ENCODE data around the gene XIRP2.
"Not testable (repeated sequence)": the region's sequence is repeated elsewhere in the genome, so short reads cannot be mapped to it uniquely, and the experiment has no call there.

The XIRP2 gene

DNA sequence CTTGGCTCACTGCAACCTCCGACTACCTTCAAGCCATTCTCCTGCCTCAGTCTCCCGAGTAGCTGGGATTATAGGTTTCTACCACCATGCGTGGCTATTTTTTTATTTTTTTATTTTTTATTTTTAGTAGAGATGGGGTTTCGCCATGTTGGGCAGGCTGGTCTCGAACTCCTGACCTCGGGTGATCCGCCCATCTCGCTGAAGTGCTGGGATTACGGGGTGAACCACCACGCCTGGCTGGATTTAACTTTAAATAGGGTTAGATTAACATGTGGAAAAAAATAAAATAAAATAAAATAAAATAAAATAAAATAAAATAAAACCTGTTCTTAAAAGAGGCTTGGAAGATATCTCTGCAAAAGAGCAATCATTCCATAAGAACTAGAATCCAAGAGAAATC, 170.9 kb downstream of the XIRP2 start:
- DNase-seq: no peak

DNA sequence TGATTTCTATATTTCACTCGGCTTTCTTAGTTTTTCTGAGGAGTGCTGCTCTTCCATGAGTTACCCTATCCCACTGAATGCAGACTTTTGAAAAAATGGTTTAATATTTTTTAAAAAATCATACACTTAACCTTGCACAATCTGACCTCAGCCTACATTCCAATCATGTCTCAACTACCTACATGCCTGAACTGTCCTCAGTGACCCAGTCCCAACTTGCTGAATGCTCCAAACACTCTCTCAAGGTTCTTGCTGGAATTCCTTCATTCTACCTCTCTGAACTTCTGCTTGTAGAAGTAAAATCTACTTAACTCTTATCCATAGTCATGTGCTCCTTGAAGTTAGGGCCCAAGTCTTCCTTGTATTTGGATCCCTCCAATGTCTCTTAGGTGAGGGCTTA, 181.6 kb downstream of the XIRP2 start:
- DNase-seq: no peak

DNA sequence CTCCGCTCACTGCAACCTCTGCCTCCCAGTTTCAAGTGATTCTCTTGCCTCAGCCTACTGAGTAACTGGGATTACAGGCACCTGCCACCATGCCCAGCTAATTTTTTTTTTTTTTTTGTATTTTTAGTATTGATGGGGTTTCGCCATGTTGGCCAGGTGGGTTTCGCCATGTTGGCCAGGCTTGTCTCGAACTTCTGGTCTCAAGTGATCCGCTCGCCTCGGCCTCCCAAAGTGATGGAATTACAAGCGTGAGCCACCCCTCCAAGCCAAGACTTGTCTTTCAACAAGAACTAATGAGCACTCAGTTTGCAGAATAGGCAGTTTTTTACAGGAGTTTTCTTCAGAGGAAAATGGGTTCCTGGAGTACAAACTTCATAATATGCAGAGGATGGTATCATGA, 187.4 kb downstream of the XIRP2 start:
- not testable (repeated sequence) for DNase-seq

DNA sequence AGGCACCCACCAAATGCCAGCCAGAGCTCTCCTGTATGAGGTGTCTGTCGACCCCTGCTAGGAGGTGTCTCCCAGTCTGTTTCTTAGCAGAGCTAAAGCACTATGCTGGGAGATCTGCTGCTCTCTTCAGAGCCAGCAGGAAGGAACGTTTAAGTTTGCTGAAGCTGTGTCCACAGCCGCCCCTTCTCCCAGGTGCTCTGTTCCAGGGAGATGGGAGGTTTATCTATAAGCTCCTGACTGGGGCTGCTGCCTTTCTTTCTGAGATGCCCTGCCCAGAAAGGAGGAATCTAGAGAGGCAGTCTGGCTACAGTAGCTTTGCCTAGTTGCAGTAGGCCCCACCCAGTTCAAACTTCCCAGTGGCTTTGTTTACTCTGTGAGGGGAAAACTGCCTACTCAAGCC, 210.7 kb downstream of the XIRP2 start:
- not testable (repeated sequence) for DNase-seq

DNA sequence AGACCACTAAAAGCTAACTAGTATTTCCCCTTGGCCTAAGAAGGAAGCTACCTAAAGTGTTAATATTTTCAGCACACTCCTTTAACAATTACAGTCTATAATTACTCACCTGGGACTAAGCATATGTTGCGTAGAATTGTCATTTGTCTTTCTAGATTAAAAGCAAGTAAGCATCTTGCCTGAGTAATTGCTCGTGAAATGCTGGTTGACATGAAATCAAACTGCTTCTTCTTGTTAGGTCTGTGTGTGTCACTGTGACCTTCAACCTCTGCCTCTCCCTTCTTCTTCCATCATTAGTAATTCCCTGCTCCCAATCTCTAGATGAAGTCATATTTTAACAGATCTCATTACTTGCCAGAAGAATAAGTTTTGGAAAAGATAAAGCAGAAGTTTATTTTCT, 212.2 kb downstream of the XIRP2 start:
- DNase-seq: no peak

DNA sequence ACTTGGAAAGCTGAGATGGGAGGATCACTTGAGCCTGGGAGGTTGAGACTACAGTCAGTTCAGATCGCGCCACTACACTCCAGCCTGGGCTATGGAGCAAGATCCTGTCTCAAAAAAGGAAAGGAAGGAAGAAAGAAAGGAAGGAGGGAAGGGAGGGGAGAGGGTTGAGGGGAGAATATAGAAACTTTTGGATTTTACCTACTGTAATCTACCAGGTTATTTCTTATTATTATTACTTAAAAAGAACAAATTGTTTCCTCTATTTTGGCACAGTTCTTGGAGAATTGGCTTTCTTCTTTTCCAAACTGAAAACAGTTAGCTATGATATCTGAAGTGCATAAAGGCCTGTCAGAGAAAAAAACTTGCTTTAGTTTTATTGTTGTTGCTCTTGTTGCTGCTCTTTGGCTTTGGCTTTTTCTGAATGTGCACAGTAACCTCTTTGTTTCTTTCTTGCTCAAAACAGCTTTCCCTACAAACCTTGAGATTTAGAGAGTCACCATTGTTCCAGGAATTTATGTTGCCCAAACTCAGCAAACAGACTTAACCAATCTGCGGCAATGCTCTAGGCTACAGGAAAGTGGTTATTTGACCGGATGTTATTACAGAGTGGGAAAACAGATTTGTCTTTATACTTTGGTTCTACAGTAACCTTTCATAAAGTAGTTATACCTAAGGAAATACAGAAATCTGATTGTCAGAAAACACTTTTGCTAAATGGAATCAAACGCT, 214.9 kb downstream of the XIRP2 start:
- no peak for DNase-seq

DNA sequence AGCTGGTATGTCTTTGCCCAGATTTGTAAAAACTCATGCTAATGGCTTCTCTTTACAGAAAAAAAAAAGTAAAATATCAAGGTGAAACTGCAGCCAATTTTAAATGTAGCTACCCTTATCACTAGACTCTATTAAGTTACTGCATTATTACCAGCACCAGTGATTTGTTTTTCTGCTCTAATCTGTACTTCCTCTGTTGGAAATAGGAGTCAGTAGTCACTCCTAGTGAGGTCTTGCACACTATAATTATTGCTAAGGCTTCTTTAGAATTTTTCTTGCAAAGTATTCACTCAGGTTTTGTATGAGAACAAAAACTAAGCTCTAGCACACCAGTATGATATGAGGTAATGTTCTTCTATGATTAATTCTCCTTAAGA, 215.5 kb downstream of the XIRP2 start:
- DNase-seq: no peak

DNA sequence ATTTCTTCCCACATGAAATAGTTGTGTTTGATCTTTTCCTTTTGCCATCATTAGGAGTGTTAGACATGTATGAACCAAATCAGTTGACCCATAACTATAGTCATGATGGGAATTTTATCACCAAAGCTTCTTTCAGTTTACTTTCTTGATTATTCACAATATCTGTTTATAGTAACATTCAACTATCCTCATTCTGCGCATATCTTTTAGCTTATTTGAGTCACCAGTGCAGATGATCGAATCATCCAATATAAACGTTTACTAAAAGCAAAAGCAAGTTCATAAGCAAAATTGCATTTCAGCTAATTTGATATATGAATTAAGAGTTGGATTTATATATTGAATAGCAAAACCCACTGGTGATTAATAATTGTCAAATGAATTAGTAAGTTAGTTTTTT, 216.4 kb downstream of the XIRP2 start:
- no peak for DNase-seq

DNA sequence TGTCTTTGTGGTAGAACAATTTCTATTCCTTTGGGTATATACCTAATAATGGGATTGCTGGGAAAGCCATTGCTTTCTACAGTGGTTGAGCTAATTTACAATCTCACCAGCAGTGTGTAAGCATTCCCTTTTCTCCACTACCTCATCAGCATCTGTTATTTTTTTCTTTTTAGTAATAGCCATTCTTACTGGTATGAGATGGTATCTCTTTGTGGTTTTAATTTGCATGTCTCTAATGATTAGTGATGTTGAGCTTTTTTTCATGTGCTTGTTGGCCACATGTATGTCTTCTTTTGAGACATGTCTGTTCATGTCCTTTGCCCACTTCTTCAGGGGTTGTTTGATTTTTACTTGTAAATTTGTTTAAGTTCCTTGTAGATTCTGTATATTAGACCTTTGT, 221.4 kb downstream of the XIRP2 start:
- not testable (repeated sequence) for DNase-seq

DNA sequence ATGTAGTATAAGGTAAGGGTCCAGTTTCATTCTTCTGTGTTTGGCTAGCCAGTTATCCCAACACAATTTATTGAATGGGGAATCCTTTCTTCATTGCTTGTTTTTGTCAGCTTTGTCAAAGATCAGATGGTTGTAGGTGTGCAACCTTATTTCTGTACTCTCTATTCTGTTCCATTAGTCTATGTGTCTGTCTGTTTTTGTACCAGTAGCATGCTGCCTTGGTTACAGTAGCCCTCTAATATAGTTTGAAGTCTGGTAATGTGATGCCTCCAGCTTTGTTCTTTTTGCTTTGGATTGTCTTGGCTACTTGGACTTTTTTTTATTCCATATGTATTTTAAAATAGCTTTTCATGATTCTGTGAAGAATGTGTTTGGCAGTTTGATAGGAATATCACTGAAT, 222.1 kb downstream of the XIRP2 start:
- no peak for DNase-seq

DNA sequence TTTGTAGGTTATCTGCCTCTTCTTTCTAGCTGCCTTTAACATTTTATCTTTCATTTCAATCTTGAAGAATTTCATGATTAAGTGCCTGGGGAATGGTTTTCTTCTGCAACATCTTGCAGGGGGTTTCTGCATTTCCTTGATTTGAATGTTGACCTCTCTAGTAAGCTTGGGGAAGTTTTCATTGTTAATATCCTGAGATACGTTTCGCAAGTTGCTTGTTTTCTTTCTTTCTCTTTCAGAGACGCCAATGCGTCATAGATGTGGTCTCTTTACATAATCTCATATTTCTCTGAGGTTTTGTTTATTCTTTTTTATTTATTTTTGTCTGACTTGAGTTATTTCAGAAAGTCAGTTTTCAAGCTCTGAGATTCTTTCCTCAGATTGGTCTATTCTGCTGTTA, 225.7 kb downstream of the XIRP2 start:
- DNase-seq: no peak

DNA sequence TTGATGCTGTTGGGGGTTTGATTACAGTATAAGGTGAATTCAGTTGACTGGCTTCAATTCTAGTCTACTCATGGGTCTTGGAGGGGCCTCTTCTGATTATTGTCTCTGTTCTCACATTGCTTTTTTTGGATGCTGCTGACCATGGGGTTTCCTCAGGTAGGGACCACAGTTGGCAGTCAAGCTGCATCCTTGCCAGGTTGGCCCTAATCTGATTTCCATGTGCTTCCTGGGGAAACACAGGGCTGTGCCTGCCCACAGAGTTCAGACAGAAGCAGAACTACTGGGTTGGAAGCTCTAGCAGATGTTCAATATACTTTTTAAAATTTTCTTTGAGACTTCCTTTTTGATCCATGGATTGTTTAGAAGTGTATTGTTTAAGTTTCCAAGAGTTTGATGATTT, 227.3 kb downstream of the XIRP2 start:
- no peak for DNase-seq

DNA sequence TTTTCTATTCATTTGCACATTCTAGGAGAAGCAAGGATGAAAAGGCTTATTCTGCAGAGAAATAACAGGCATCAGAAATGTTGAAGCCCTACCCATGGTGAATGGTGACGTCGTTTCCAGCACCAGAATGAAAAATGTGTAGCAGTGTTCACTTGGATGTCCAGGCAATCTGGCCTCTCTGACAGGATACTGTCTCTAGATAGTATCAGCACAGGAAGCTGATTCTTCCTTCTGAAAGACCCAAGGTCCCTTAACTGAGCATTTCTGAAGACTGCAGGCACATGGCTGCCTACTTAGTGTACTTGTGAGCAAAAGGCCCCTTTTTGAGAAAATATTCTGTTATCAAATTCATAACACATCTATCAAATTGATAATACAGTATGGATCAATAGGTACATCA, 234.1 kb downstream of the XIRP2 start:
- DNase-seq: no peak

DNA sequence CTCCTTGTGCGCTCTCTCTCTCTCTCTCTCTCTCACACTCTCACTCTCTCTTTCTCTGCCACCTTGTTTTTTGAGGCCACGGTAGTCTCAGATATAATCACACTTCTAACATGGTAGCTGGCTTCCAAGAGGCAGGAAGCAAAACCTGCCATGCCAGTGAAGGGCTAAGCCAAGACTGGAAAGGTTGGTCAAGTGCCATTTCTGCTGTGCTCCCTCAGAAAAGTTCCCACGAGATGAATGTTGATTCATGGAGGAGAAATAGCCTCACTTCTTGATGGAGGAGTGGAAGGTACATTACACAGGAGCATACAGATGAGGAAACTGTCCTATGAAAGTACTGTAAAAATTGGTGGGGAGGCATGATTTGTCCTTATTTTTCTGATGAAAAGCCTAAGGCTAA, 237.9 kb downstream of the XIRP2 start:
- no peak for DNase-seq

DNA sequence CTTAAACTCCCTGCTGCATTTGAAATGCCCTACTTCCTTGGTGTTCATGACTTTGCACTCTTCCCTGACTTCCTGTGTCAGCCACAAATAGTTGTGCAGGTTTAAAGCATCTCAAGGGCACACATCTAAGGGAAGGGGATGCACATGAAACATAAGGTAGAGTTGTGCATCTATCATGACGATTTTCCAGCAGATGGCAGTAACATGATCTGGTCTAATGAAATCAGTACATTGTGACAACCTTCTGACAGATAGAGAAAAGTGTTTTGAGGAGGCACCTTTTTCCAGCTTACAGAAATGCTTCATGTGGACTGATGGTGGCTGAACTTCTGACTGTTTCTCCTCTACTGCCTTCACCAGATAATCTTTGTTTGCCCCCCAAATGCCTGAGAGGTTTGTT, 238.9 kb downstream of the XIRP2 start:
- DNase-seq: no peak

DNA sequence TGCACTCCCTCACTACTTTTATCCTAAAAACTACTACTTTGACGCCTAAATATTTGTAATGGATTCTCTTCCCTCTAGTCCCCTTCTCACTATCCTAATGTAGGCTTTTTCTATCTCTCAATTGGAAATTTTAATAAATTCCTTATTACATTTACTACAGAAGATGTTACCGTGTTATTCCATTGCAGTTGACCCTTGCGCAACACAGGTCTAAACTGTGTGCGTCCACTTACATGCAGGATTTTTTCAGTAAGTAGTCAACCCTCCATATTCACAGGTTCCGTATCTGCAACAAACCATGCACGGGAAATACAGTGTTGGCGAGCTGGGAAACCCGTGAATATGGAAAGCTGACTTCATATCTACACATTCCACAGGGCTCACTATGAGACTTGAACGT, 239.8 kb downstream of the XIRP2 start:
- DNase-seq: no peak

DNA sequence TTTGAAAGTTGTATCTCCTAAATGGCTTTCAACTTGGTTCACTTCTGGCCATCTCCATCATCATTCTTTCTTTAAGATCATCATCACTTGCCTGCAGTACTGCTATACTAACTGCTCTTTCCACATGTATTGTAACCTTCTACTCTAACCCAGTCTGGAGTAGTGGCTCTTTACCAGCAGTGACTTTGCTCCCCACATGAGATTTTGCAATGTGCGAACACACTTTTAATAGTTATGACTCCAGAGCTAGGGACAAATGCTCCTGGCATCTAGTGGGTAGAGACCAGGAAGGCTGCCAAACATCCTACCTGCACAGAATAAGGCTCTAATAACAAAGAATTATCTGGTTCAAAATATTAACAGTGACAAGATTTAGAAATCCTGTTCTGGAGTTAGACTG, 243.8 kb downstream of the XIRP2 start:
- no peak for DNase-seq

DNA sequence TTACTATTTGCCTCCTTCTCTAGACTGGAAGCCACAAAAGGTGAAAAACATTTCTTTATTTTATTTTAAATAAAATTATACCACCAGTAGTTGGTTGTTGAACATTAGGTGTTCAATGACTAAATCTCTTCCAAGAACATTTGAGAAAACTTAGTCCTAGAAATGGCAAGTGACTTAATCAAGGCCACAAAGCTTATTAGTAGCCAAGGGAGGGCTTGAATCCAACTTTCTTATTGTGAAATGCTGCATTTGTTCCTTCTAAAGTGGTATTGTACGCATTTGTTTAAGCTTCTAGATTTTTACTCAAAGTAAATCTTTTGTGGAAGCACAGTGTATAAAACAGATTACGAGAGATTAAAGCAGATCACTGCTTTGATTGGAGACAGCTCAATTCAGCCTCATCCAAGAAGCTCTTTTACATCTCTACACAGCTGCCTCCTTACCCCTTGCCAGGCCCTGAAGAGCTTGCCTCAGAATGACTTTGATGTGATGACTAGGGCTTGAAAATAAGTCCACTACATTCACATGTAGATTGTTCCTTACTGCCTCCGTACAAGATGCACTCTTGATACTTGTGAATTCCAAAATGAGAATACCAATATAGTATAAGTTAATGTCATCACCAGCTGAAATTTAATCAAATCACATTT, 244.8 kb downstream of the XIRP2 start:
- no peak for DNase-seq

DNA sequence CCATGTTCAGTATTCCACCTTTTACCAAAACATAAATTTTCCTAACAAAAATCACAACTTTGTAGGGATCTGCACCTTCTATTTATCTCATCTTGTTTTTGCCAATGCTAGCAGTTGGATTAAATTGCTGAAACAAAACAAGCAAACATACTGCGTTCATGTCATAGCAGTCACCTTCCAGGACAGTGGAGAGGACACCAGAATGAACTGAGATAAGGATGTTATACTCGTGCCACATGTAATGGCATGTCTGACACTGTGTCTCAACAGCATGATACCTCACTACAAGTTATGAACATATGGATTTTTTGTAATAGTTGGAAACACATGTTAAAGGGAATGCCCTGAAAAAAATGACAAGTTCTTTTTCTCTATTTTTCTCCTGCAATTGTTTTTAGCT, 245.3 kb downstream of the XIRP2 start:
- no peak for DNase-seq

DNA sequence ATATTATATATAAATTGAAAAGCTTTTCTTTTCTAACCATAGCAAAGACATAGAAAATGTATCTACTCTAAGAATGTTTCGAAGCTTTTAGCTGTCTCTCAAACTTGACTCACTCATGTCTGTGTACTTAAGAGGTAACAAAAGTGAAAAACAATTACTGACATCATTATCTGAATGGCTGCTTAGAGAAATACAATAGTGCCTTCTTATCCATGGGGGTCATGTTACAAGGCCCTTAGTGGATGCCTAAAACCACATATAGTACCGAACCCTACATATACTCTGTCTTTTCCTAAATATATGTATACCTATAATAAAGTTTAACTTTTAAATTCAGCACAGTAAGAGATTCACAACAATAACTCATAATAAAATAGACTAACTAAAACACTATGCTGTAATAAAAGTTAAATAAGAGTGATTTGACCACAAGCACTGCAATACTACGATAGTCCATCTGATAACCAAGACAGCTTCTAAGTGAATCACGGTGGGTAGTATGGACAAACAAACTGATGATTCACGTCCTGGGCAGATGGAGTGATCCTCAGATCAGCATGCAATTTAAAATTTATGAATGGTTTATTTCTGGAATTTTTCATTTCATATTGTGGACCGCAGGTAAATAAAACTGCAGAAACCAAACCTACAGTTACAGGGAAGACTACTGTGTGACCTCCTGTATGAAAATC, 246.2 kb downstream of the XIRP2 start:
- DNase-seq: no peak

DNA sequence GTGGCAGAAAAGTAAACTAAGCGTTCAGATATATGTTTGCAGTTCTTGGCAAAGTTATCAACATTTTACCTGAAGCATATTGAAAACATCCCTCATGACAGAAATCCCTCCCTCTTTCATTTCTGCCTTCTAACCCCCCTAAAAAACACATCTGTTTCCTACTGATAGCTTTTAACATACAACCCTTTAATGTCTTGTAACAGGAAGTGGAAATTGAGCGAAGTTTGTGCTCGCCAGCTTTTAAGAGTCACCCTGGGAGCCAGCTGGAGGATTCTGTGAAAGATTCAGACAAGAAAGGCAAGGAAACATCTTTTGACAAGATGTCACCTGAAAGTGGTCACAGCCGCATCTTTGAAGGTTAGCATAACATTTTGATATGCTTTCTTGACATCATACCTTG, 247.4 kb downstream of the XIRP2 start:
- no peak for DNase-seq

DNA sequence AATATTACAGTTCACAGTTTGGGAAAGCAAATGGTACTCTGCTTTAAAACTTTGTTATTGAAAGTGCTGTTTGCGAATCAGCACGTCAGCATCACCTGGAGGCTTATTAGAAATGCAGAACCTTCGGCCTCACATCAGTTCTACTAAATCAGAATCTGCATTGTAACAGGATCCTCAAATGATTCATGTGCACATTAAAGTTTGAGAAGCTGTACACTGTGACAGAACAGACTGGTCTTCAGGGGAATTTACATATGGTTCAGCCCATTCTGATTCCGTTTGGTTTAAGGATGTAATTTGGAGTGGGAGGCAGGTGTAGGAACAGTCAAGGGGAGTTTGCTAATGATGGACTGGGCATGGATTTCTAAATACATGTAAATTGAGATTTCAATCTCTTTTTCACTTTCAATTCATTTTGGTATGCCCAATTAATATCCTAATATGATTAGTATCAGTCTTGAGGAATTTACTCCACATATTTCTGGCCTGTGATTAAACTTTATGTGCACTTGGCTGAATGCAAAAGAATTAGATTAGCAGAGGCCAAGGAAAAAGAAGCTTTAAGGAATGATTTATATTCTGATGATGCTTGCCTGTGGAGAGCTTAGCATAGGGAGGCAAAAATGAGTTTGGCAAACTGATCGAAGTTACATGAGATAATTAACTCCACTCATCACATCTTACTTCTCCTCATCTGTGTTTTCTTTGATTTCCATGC, 248.8 kb downstream of the XIRP2 start:
- no peak for DNase-seq

DNA sequence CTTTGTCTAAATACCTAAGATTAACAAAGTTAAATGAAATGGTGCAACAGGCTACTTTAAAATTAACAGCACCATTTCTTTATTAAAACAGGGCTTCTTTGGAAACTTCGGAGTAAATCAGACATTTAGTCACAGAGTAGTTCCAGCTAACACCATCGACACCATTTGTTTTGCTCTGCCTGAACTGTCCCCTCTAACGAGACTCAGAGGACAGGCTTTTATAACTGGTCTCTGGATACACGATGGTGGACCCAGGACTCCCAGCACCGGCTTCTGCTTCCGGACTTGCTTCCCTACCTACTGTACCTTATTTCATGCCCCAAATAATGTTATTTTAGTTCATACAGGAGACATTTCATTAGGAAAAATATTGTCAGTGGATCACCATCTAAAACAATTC, 252.1 kb downstream of the XIRP2 start:
- DNase-seq: no peak

DNA sequence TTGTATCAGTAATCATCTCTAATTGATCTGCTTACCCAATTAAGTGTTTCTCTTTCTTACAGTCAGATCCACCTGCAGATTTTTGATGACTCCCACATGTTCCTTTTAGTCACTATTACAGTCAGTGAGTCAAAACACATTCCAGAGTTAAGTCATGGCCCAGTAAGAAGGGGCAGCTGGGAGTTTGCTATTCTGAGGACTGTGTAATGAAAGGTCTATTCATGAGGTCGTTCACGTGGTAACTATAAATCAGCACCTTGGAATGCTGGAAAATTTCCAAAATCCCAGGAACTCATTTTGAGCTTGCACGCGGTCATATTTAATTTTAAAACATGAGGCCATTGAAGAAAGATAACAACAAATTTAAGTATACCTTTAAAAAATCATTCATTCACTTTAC, 252.5 kb downstream of the XIRP2 start:
- DNase-seq: no peak
